Bronchial epithelial cell (primary cell): ENCODE measurements around the gene LRSAM1. TPM values are rescaled to one million over a fixed set of nuclear protein-coding genes. Genes with fewer than 3 reads are reported as not detected.

Experiments used
- DNase-seq: peaks from one replicate; pipeline ENCODE4 v3.0.0-alpha.2; 2010; ENCODE audit warnings: low read depth
- FAIRE-seq: peaks from 2 replicates; lab custom pipeline; 2011; peaks lifted over from hg19 to GRCh38; lab: Jason Lieb, UNC
- H3K27me3 ChIP-seq: 2 replicates; pipeline ENCODE4 v1.5.1; 2011; ENCODE audit warnings: low read length; ENCODE audit not compliant: control insufficient read depth, insufficient read depth
- H3K36me3 ChIP-seq: 2 replicates; pipeline ENCODE4 v1.5.1; 2011; ENCODE audit warnings: low read length; ENCODE audit not compliant: control insufficient read depth, insufficient read depth
- H3K4me3 ChIP-seq: 2 replicates; pipeline ENCODE4 v1.5.1; 2011; ENCODE audit warnings: mild to moderate bottlenecking, low read depth, low read length, control low read depth
- total RNA-seq: library from RNA; depleted of rRNA; stranded (reverse); fragments of >200 nt; gene quantifications from 2 replicates; pipeline ENCODE4 v1.2.1, GENCODE V29; 2014
- TF ChIP-seq, protein P1 (sequence below): IDR thresholded peaks from 2 replicates; pipeline ENCODE4 v1.5.1; 2011; ENCODE audit warnings: mild to moderate bottlenecking, moderate library complexity, low read length, control low read depth, inconsistent platforms; ENCODE audit not compliant: insufficient read depth, severe bottlenecking

LRSAM1 gene
- total RNA-seq, 1 donor from 2014 or later, result 5.3 TPM

DNA sequence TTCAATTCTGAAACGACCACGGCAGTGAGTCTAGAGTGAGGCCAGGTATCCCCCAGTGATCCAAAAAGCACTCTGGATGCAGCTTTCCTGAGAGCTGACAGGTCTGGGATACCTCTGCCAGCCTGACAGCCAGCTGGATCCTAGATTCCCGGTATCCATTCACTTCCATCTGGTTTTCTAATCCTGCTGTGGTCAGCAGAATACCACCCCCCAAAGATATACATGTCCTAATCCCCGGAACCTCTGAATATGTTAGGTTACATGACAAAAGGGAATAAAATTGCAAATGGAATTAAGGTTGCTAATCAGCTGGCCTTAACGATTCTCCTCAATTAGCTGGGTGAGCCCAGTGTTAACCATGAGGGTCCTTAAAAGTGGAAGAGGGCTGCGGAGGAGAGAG is 28.5 kb upstream of the LRSAM1 start:
- FAIRE-seq, result no peak
- DNase-seq, result no peak
- no peaks in the 10 kb centered on the region for H3K27me3 ChIP-seq
- no peaks in the 10 kb centered on the region for H3K36me3 ChIP-seq
- H3K4me3 ChIP-seq, result no peak overlapping the region
- TF ChIP-seq, protein P1, sequence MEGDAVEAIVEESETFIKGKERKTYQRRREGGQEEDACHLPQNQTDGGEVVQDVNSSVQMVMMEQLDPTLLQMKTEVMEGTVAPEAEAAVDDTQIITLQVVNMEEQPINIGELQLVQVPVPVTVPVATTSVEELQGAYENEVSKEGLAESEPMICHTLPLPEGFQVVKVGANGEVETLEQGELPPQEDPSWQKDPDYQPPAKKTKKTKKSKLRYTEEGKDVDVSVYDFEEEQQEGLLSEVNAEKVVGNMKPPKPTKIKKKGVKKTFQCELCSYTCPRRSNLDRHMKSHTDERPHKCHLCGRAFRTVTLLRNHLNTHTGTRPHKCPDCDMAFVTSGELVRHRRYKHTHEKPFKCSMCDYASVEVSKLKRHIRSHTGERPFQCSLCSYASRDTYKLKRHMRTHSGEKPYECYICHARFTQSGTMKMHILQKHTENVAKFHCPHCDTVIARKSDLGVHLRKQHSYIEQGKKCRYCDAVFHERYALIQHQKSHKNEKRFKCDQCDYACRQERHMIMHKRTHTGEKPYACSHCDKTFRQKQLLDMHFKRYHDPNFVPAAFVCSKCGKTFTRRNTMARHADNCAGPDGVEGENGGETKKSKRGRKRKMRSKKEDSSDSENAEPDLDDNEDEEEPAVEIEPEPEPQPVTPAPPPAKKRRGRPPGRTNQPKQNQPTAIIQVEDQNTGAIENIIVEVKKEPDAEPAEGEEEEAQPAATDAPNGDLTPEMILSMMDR, result no peak

DNA sequence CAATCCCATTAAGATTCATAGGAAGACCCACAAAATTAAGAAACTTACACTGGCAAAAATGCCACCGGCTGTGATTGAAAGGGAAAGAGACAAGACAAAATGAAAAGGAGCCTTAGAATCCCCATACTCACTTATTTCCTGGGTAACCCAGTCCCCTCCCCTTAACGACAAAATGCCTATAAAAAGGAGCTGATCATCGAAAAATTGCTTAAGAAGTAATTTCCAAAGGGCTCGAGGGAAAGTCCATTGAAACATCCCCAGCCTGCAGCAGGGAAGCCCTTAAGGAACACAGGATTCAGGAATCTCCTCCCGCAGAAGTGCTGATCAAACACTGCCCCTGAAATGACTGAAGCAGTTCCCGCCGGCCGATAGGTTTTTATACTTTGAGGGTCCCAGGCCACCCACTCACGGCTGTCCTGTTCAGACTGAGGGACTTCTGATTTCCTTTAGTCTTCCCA is 27.8 kb upstream of the LRSAM1 start:
- FAIRE-seq (no peak), DNase-seq (no peak)
- TF ChIP-seq, protein P1, result no peak
- Histone ChIP-seq H3K4me3 (peak overlapping the region; percentile 58), H3K36me3 (peaks cover 1% of the 10 kb centered on the region), H3K27me3 (no peaks in the 10 kb centered on the region)

DNA sequence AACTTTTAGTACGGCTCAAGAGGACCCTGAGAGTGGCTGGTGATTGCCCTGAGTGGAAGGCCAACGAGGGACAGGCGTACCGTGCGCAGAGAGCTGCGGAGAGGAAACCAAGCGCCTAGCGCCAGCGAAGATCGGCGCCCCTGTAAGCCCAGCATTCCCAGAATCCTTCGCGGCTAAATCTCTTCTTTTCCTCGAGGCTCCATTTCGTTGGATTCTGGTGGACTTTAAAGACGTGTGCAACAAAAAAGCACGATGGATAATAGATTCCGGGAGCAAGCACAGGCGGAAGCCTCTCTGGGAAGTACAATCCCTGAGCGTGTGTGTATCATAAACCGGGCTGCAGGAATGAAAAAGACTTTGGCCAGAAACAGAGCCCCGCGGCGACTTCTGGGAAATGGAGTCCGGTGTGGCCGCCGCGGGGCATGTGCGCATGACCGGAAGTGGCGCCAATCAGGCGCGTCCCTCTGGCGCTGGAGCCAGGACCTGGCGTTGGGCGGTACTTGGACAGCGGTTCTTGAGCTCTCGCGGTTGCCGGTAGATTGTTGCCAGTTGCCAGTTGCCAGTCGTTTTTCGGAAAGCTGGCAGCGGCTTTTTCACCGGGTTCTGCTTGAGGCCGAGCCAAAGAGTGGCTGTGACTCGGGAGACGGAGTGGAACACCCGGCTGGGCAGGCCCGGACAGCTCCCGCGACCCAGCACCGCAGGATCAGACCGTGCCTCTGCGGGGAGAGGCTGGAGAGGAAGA is 27.2 kb upstream of the LRSAM1 start, which contains the start of gene ZNF79:
Gene ZNF79, plus strand, starts transcription at position 449 of the 742 bp plus-strand sequence. CDS start 406 bp downstream, outside the sequence.
- H3K36me3 ChIP-seq, result peaks cover 3% of the 10 kb centered on the region
- no peaks in the 10 kb centered on the region for H3K27me3 ChIP-seq
- peak within 1 kb of the TSS; percentile 58 for H3K4me3 ChIP-seq
- DNase-seq (peak; percentile 84), FAIRE-seq (no peak)
- TF ChIP-seq, protein P1, result no peak

DNA sequence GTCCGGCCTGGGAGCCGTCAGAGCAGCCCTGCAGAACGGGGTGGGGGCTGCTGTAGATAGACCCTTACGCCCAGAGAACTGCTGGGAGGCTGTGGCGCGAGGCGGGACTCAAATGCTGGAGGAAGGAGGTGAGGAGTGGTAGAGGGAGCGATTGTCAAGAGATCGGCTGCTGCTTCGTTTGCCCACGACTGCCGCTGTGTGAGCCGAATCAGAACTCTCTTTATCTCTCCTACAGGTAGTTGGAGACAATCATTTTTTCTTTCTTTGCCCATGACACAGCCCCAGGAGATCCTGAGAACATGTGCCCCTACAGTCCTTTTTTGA is 26.7 kb upstream of the LRSAM1 start:
- TF ChIP-seq, protein P1, result no peak
- peaks cover 3% of the 10 kb centered on the region for H3K36me3 ChIP-seq
- H3K4me3 ChIP-seq, result peak overlapping the region; percentile 58
- DNase-seq (no peak), FAIRE-seq (no peak)
- H3K27me3 ChIP-seq, result no peaks in the 10 kb centered on the region

DNA sequence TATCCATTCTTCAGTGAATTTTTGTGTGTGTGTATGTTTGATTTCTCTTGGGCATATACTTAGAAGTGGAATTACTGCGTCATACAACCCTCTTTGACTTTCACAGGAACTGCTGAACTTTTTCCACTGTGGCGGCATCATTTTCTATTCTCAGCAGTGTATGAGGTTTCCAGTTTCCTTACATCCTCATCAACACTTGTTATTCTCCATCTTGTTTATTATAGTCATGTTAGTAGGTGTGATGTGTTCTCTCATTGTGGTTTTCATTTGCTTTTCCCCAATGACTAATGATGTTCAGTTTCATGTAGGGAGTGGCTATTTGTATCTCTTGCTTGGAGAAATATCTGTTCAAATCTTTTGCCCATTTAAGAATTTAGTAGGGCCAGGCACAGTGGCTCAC is 24.6 kb upstream of the LRSAM1 start:
- peaks cover 6% of the 10 kb centered on the region for H3K36me3 ChIP-seq

More for the DNA sequence above, 24.6 kb upstream of the LRSAM1 start:
- TF ChIP-seq, protein P1, result no peak
- FAIRE-seq (no peak), DNase-seq (peak; percentile 54)
- Histone ChIP-seq H3K4me3 (no peak overlapping the region), H3K27me3 (no peaks in the 10 kb centered on the region)
